Measurements from ENCODE around the gene UBXN11. TPM values are rescaled to one million over a fixed set of nuclear protein-coding genes. Genes with fewer than 3 reads are reported as not detected.

UBXN11 gene
- total and polyA plus RNA-seq, 2 of the 13 experiments (the other 11 are each of a cell fraction or from before 2014, with no cell fraction given): 9.3 to 10.4 TPM

GRCh38 chr1:26350701-26351589, 44.5 kb upstream of the UBXN11 start (continued):
- TF ChIP-seq AKAP8 (CRISPR knock-in tag; IDR thresholded peaks at IDR 0.05) (0 out of 2 replicates have a peak, but pooled peaks have one; percentile 39), ZBTB43 (CRISPR knock-in tag; conservative IDR thresholded peaks at IDR 0.05) (no peak; the same call in 1 of the 2 replicates), DRAP1 (CRISPR knock-in tag; IDR thresholded peaks at IDR 0.05) (peak; percentile 70; the same call in 1 of the 2 replicates), ZBTB20 (CRISPR knock-in tag; IDR thresholded peaks at IDR 0.05; ENCODE audit: borderline replicate concordance, low read depth) (peak; percentile 78; the same call in 1 of the 2 replicates), ZNF383 (CRISPR knock-in tag; IDR thresholded peaks at IDR 0.05; ENCODE audit: borderline replicate concordance) (0 out of 2 replicates have a peak, but pooled peaks have one; percentile 9), ZNF33B (CRISPR knock-in tag; IDR thresholded peaks at IDR 0.05) (no peak), ZNF816 (CRISPR knock-in tag; IDR thresholded peaks at IDR 0.05; ENCODE audit: borderline replicate concordance) (no peak; the same call in 1 of the 2 replicates), NFIB (CRISPR knock-in tag; IDR thresholded peaks at IDR 0.05; ENCODE audit: borderline replicate concordance) (no peak), ZMAT3 (CRISPR knock-in tag; conservative IDR thresholded peaks at IDR 0.05) (peak; percentile 50; the same call in 1 of the 2 replicates), ZNF296 (CRISPR knock-in tag; conservative IDR thresholded peaks at IDR 0.05) (no peak), GMEB1 (CRISPR knock-in tag; IDR thresholded peaks at IDR 0.05; ENCODE audit: borderline replicate concordance) (0 out of 2 replicates have a peak, but pooled peaks have one; percentile 51), ZNF430 (CRISPR knock-in tag; IDR thresholded peaks at IDR 0.05) (peak; percentile 52; the same call in 1 of the 2 replicates), BORCS8-MEF2B (CRISPR knock-in tag; IDR thresholded peaks at IDR 0.05) (0 out of 2 replicates have a peak, but pooled peaks have one; percentile 51), ZNF792 (CRISPR knock-in tag; IDR thresholded peaks at IDR 0.05) (0 out of 2 replicates have a peak, but pooled peaks have one; percentile 44), ZNF883 (CRISPR knock-in tag; IDR thresholded peaks at IDR 0.05; ENCODE audit: not compliant biosample characterization) (peak; percentile 45), GTF3A (CRISPR knock-in tag; conservative IDR thresholded peaks at IDR 0.05) (0 out of 2 replicates have a peak, but pooled peaks have one; percentile 59), ZFP82 (CRISPR knock-in tag; IDR thresholded peaks at IDR 0.05; ENCODE audit: borderline replicate concordance) (no peak; the same call in 1 of the 2 replicates)
- TF ChIP-seq, protein P1, sequence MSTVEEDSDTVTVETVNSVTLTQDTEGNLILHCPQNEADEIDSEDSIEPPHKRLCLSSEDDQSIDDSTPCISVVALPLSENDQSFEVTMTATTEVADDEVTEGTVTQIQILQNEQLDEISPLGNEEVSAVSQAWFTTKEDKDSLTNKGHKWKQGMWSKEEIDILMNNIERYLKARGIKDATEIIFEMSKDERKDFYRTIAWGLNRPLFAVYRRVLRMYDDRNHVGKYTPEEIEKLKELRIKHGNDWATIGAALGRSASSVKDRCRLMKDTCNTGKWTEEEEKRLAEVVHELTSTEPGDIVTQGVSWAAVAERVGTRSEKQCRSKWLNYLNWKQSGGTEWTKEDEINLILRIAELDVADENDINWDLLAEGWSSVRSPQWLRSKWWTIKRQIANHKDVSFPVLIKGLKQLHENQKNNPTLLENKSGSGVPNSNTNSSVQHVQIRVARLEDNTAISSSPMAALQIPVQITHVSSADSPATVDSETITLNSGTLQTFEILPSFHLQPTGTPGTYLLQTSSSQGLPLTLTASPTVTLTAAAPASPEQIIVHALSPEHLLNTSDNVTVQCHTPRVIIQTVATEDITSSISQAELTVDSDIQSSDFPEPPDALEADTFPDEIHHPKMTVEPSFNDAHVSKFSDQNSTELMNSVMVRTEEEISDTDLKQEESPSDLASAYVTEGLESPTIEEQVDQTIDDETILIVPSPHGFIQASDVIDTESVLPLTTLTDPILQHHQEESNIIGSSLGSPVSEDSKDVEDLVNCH (CRISPR knock-in tag; IDR thresholded peaks at IDR 0.05): no peak
- TF ChIP-seq, protein P2, sequence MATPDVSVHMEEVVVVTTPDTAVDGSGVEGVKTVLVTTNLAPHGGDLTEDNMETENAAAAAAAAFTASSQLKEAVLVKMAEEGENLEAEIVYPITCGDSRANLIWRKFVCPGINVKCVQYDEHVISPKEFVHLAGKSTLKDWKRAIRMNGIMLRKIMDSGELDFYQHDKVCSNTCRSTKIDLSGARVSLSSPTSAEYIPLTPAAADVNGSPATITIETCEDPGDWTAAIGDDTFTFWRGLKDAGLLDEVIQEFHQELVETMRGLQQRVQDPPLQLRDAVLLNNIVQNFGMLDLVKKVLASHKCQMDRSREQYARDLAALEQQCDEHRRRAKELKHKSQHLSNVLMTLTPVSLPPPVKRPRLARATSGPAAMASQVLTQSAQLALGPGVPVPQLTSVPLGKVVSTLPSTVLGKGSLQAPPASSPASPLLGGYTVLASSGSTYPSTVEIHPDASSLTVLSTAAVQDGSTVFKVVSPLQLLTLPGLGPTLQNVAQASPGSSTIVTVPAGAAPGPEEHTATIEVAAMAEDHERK (CRISPR knock-in tag; IDR thresholded peaks at IDR 0.05; ENCODE audit: low read depth): no peak
